Measurements from ENCODE around the gene INKA2. TPM values are rescaled to one million over a fixed set of nuclear protein-coding genes. Genes with fewer than 3 reads are reported as not detected.

The INKA2 gene
- total and polyA plus RNA-seq, 2 experiments from 2014 or later = 3.7 to 8.4 TPM

- no peaks in the 10 kb centered on the region for H3F3A ChIP-seq (replicated peaks; ENCODE audit: low read depth)
- H3K27ac Mint-ChIP-seq = no peak overlapping the region
- no peaks in the 10 kb centered on the region; the same call in 1 of the 2 replicates for H3K79me2 ChIP-seq (replicated peaks; ENCODE audit: insufficient read depth)
- no peak overlapping the region for H3K4me2 ChIP-seq
- no peaks in the 10 kb centered on the region for H3K27me3 ChIP-seq (ENCODE audit: insufficient read depth)
- H3K4me3 ChIP-seq = no peak overlapping the region
- TF ChIP-seq ZNF114 (CRISPR knock-in tag; IDR thresholded peaks at IDR 0.05) = no peak
- no peak for TF ChIP-seq POLR2AphosphoS5 (IDR thresholded peaks at IDR 0.05; ENCODE audit: low read depth)
- TF ChIP-seq, protein P1, sequence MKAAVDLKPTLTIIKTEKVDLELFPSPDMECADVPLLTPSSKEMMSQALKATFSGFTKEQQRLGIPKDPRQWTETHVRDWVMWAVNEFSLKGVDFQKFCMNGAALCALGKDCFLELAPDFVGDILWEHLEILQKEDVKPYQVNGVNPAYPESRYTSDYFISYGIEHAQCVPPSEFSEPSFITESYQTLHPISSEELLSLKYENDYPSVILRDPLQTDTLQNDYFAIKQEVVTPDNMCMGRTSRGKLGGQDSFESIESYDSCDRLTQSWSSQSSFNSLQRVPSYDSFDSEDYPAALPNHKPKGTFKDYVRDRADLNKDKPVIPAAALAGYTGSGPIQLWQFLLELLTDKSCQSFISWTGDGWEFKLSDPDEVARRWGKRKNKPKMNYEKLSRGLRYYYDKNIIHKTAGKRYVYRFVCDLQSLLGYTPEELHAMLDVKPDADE (IDR thresholded peaks at IDR 0.05) = no peak
- TF ChIP-seq, protein P2, sequence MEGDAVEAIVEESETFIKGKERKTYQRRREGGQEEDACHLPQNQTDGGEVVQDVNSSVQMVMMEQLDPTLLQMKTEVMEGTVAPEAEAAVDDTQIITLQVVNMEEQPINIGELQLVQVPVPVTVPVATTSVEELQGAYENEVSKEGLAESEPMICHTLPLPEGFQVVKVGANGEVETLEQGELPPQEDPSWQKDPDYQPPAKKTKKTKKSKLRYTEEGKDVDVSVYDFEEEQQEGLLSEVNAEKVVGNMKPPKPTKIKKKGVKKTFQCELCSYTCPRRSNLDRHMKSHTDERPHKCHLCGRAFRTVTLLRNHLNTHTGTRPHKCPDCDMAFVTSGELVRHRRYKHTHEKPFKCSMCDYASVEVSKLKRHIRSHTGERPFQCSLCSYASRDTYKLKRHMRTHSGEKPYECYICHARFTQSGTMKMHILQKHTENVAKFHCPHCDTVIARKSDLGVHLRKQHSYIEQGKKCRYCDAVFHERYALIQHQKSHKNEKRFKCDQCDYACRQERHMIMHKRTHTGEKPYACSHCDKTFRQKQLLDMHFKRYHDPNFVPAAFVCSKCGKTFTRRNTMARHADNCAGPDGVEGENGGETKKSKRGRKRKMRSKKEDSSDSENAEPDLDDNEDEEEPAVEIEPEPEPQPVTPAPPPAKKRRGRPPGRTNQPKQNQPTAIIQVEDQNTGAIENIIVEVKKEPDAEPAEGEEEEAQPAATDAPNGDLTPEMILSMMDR (conservative IDR thresholded peaks at IDR 0.05; ENCODE audit: low read depth in 2 of 2) = no peak
- TF ChIP-seq JUNB (IDR thresholded peaks at IDR 0.05; ENCODE audit: unreplicated experiment) = no peak
- no peak overlapping the region for H3K27ac ChIP-seq (ENCODE audit: low read depth)
- DNase-seq (ENCODE audit: low spot score) = no peak
- H3K4me3 Mint-ChIP-seq = no peak overlapping the region
- H2AFZ ChIP-seq = no peak overlapping the region
- H3K4me1 ChIP-seq (ENCODE audit: insufficient read depth) = no peaks in the 10 kb centered on the region
- H3K36me3 ChIP-seq (ENCODE audit: insufficient read depth) = peaks cover 35% of the 10 kb centered on the region
- H3K9me2 ChIP-seq (ENCODE audit: insufficient read depth) = no peaks in the 10 kb centered on the region
- no peak for ATAC-seq
- no peaks in the 10 kb centered on the region for H3K4me1 Mint-ChIP-seq
- peaks cover 4% of the 10 kb centered on the region for H4K20me1 ChIP-seq (replicated peaks; ENCODE audit: insufficient read depth)
- H3K27me3 Mint-ChIP-seq (ENCODE audit: insufficient read depth, low read depth, poor library complexity) = no peaks in the 10 kb centered on the region
- H3K9me3 Mint-ChIP-seq = no peaks in the 10 kb centered on the region
- peaks cover 38% of the 10 kb centered on the region for H3K36me3 Mint-ChIP-seq (ENCODE audit: low read depth)
Observed at GRCh38 chr1:111768023-111768422, 28.8 kb upstream of the INKA2 start.

- no peak overlapping the region for H3K4me3 ChIP-seq
- H3F3A ChIP-seq (replicated peaks; ENCODE audit: low read depth) = no peaks in the 10 kb centered on the region
- H3K27ac Mint-ChIP-seq = no peak overlapping the region
- no peak overlapping the region for H3K4me3 Mint-ChIP-seq
- ATAC-seq (no peak), DNase-seq (ENCODE audit: low spot score) (no peak)
- peaks cover 4% of the 10 kb centered on the region; the same call in 2 of the 3 replicates for H3K4me1 Mint-ChIP-seq
- no peak overlapping the region for H3K4me2 ChIP-seq
- H3K9me2 ChIP-seq (ENCODE audit: insufficient read depth) = no peaks in the 10 kb centered on the region
- H3K9me3 Mint-ChIP-seq = no peaks in the 10 kb centered on the region
- H3K4me1 ChIP-seq (ENCODE audit: insufficient read depth) = no peaks in the 10 kb centered on the region
- H3K27me3 ChIP-seq (ENCODE audit: insufficient read depth) = no peaks in the 10 kb centered on the region
- H3K79me2 ChIP-seq (replicated peaks; ENCODE audit: insufficient read depth) = peaks cover 23% of the 10 kb centered on the region
- H4K20me1 ChIP-seq (replicated peaks; ENCODE audit: insufficient read depth) = no peaks in the 10 kb centered on the region; the same call in none of the 2 replicates
- peaks cover 63% of the 10 kb centered on the region for H3K36me3 ChIP-seq (ENCODE audit: insufficient read depth)
- no peak overlapping the region for H2AFZ ChIP-seq
- peaks cover 3% of the 10 kb centered on the region for H3K27me3 Mint-ChIP-seq (ENCODE audit: insufficient read depth, low read depth, poor library complexity)
- H3K27ac ChIP-seq (ENCODE audit: low read depth) = no peak overlapping the region
- peaks cover 86% of the 10 kb centered on the region for H3K36me3 Mint-ChIP-seq (ENCODE audit: low read depth)
- TF ChIP-seq, protein P2 (conservative IDR thresholded peaks at IDR 0.05; ENCODE audit: low read depth in 2 of 2) = no peak
- TF ChIP-seq, protein P3, sequence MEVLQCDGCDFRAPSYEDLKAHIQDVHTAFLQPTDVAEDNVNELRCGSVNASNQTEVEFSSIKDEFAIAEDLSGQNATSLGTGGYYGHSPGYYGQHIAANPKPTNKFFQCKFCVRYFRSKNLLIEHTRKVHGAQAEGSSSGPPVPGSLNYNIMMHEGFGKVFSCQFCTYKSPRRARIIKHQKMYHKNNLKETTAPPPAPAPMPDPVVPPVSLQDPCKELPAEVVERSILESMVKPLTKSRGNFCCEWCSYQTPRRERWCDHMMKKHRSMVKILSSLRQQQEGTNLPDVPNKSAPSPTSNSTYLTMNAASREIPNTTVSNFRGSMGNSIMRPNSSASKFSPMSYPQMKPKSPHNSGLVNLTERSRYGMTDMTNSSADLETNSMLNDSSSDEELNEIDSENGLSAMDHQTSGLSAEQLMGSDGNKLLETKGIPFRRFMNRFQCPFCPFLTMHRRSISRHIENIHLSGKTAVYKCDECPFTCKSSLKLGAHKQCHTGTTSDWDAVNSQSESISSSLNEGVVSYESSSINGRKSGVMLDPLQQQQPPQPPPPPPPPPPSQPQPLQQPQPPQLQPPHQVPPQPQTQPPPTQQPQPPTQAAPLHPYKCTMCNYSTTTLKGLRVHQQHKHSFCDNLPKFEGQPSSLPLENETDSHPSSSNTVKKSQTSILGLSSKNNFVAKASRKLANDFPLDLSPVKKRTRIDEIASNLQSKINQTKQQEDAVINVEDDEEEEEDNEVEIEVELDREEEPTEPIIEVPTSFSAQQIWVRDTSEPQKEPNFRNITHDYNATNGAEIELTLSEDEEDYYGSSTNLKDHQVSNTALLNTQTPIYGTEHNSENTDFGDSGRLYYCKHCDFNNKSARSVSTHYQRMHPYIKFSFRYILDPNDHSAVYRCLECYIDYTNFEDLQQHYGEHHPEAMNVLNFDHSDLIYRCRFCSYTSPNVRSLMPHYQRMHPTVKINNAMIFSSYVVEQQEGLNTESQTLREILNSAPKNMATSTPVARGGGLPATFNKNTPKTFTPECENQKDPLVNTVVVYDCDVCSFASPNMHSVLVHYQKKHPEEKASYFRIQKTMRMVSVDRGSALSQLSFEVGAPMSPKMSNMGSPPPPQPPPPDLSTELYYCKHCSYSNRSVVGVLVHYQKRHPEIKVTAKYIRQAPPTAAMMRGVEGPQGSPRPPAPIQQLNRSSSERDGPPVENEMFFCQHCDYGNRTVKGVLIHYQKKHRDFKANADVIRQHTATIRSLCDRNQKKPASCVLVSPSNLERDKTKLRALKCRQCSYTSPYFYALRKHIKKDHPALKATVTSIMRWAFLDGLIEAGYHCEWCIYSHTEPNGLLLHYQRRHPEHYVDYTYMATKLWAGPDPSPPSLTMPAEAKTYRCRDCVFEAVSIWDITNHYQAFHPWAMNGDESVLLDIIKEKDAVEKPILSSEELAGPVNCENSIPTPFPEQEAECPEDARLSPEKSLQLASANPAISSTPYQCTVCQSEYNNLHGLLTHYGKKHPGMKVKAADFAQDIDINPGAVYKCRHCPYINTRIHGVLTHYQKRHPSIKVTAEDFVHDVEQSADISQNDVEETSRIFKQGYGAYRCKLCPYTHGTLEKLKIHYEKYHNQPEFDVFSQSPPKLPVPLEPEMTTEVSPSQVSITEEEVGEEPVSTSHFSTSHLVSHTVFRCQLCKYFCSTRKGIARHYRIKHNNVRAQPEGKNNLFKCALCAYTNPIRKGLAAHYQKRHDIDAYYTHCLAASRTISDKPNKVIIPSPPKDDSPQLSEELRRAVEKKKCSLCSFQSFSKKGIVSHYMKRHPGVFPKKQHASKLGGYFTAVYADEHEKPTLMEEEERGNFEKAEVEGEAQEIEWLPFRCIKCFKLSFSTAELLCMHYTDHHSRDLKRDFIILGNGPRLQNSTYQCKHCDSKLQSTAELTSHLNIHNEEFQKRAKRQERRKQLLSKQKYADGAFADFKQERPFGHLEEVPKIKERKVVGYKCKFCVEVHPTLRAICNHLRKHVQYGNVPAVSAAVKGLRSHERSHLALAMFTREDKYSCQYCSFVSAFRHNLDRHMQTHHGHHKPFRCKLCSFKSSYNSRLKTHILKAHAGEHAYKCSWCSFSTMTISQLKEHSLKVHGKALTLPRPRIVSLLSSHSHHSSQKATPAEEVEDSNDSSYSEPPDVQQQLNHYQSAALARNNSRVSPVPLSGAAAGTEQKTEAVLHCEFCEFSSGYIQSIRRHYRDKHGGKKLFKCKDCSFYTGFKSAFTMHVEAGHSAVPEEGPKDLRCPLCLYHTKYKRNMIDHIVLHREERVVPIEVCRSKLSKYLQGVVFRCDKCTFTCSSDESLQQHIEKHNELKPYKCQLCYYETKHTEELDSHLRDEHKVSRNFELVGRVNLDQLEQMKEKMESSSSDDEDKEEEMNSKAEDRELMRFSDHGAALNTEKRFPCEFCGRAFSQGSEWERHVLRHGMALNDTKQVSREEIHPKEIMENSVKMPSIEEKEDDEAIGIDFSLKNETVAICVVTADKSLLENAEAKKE (CRISPR knock-in tag; IDR thresholded peaks at IDR 0.05) = no peak
- TF ChIP-seq CREB1 (CRISPR knock-in tag; IDR thresholded peaks at IDR 0.05; ENCODE audit: low read depth) = no peak
- TF ChIP-seq, protein P1 (IDR thresholded peaks at IDR 0.05) = no peak
Observed at GRCh38 chr1:111762332-111762731, 23.1 kb upstream of the INKA2 start.
